22Rv1 (cell line): ENCODE results near the gene HTR2A.

Experiments used
- ZFX ChIP-seq: fragments of 450-650 bp; IDR thresholded peaks from 2 replicates; pipeline ENCODE4 v1.6.1; 2017; ENCODE audit warnings: antibody characterized with exemption, borderline replicate concordance
- TF ChIP-seq, protein P1 (sequence below): fragments of 450-650 bp; IDR thresholded peaks from 2 replicates; pipeline ENCODE4 v1.5.1; 2017; ENCODE audit warnings: mild to moderate bottlenecking

DNA sequence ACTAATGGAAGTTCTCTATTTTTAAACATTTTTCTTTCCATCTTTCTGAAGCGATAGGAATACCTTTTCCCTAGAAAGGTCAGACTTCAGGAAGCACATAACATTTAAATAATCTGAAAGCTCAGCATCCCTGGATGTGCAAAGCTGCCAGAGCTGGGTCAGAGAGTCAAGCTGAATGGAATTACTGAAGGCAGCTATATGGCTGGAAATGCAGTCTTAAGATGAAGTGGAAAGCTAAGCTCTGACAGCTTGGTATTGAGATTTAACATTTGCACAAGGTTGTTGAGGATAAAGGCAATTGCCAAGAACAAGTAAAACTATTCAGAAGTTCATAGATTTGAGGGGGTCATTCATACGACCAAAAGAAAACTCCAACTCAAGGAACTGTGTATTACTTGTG lies 28.8 kb downstream of the HTR2A start:
- TF ChIP-seq, protein P1, sequence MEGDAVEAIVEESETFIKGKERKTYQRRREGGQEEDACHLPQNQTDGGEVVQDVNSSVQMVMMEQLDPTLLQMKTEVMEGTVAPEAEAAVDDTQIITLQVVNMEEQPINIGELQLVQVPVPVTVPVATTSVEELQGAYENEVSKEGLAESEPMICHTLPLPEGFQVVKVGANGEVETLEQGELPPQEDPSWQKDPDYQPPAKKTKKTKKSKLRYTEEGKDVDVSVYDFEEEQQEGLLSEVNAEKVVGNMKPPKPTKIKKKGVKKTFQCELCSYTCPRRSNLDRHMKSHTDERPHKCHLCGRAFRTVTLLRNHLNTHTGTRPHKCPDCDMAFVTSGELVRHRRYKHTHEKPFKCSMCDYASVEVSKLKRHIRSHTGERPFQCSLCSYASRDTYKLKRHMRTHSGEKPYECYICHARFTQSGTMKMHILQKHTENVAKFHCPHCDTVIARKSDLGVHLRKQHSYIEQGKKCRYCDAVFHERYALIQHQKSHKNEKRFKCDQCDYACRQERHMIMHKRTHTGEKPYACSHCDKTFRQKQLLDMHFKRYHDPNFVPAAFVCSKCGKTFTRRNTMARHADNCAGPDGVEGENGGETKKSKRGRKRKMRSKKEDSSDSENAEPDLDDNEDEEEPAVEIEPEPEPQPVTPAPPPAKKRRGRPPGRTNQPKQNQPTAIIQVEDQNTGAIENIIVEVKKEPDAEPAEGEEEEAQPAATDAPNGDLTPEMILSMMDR: no peak
- TF ChIP-seq ZFX: no peak
